NOMO-1 treated with DMSO at 0.1 percent for 48 hours (cell line): ENCODE results near the gene ANO4.

Source experiments
- DNase-seq: peaks from one replicate; lab custom pipeline; 2025; ENCODE audit not compliant: unreplicated experiment; lab: John Stamatoyannopoulos, UW

Gene ANO4

GRCh38 chr12:100801320-100801719 is 6.7 kb downstream of the ANO4 start:
- DNase-seq, result no peak

GRCh38 chr12:100808777-100809176 is 14.2 kb downstream of the ANO4 start:
- DNase-seq, result no peak

- no peak for DNase-seq
Observed at GRCh38 chr12:100820314-100820713, 25.7 kb downstream of the ANO4 start.

- DNase-seq, result no peak
Observed at GRCh38 chr12:100823963-100824362, 29.4 kb downstream of the ANO4 start.

GRCh38 chr12:100824476-100824875 is 29.9 kb downstream of the ANO4 start:
- DNase-seq, result no peak

GRCh38 chr12:100826323-100826722 is 31.7 kb downstream of the ANO4 start:
- no peak for DNase-seq

GRCh38 chr12:100827901-100828520 is 33.4 kb downstream of the ANO4 start:
- DNase-seq, result peak; percentile 29

- no peak for DNase-seq
Observed at GRCh38 chr12:100830003-100830795, 35.6 kb downstream of the ANO4 start.

- no peak for DNase-seq
Observed at GRCh38 chr12:100833282-100833681, 38.7 kb downstream of the ANO4 start.

GRCh38 chr12:100840748-100841147 is 46.2 kb downstream of the ANO4 start:
- no peak for DNase-seq

GRCh38 chr12:100842156-100842555 is 47.6 kb downstream of the ANO4 start:
- DNase-seq, result no peak

GRCh38 chr12:100843061-100843460 is 48.5 kb downstream of the ANO4 start:
- no peak for DNase-seq

GRCh38 chr12:100845095-100845494 is 50.5 kb downstream of the ANO4 start:
- no peak for DNase-seq

- no peak for DNase-seq
Observed at GRCh38 chr12:100851637-100852036, 57.1 kb downstream of the ANO4 start.

- no peak for DNase-seq
Observed at GRCh38 chr12:100857418-100857817, 62.8 kb downstream of the ANO4 start.

GRCh38 chr12:100857971-100858370 is 63.4 kb downstream of the ANO4 start:
- no peak for DNase-seq

- DNase-seq, result no peak
Observed at GRCh38 chr12:100858656-100859055, 64.1 kb downstream of the ANO4 start.

GRCh38 chr12:100859063-100859627 is 64.6 kb downstream of the ANO4 start:
- DNase-seq, result no peak

GRCh38 chr12:100860611-100861010 is 66.0 kb downstream of the ANO4 start:
- DNase-seq, result no peak

- DNase-seq, result no peak
Observed at GRCh38 chr12:100862676-100863075, 68.1 kb downstream of the ANO4 start.

GRCh38 chr12:100864366-100864765 is 69.8 kb downstream of the ANO4 start:
- DNase-seq, result no peak

GRCh38 chr12:100867639-100868393 is 73.2 kb downstream of the ANO4 start:
- no peak for DNase-seq
